HG03354 (cell line): ENCODE measurements around the gene LTA4H.
"Not testable (repeated sequence)": the region's sequence is repeated elsewhere in the genome, so short reads cannot be mapped to it uniquely, and the experiment has no call there.

Experiments used
- ATAC-seq: cut with Tn5 transposase; IDR thresholded peaks from one replicate; pipeline ENCODE4 v1.9.1; 2021; ENCODE audit warnings: mild to moderate bottlenecking; ENCODE audit not compliant: unreplicated experiment, poor library complexity, severe bottlenecking

The LTA4H gene

DNA sequence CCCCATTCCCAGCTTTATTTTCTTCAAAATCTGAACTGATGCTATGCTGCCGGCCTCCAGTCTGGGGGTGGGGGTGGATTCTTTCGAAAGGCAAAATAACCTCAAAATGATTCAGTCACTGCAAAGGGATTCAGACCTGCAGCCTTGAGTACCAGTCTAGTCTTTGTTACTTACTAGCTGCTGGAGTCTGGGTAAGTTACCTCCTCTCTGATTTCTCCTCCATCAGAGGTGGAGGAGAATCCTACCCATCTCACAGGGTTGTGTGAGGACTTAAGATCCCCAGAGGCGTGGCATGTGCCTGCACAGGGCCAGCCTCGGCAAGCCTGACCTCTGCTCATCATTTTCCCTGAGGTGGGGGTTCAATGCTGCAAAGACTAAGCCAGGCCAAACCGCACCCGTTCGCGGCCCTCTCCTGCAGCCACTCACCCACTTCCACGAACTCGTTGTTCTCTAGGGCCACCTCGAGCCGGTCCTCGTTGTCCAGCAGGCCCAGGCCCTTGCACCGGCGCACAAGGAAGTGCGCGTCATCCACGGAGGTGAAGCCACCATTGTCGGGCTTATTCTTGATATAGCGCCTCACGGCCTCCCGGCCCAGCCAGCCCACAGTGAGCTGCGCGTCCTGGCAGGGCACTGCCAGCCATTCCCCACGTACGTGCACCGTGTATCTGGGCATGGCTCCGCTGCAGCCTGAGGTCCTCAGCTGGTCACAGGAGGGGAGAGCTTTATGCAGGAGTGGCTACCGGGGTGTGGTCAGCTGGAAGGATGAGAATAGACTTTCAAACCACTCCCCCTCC, 40.0 kb downstream of the LTA4H start:
- ATAC-seq = no peak

DNA sequence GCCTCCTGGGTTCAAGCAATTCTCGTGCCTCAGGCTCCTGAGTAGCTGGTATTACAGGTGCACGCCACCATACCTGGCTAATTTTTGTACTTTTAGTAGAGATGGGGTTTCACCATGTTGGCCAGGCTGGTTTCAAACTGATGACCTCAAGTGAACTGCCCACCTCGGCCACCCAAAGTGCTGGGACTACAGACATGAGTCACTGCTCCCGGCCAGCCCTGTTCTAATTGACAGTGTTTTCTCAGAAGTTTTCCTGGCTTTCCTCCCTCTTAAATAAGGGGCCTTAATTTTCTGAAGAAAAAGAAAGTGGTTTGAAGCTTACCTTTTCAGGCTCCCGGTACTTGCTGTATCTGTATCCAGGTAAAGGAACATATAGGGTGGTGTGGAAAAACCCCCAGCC, 40.9 kb downstream of the LTA4H start:
- ATAC-seq = no peak

DNA sequence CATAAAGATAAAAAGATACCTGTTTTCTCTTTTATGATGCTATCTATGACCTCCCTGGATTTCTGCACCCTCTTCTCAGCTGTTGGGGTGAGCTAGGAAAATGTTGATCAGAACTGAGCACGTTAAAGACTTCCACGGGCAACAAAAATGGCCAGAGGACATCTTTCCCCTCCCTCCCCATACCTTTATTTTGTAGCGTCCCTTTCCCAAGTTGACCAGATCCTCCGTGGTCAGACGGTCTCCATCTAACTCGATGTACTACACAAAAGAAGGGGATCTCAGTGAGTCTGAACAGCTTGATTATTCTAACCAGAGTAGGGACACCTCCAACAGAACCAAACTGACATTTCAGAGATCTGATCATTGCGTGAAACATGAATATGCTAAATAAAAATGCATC, 41.5 kb downstream of the LTA4H start:
- ATAC-seq = no peak

DNA sequence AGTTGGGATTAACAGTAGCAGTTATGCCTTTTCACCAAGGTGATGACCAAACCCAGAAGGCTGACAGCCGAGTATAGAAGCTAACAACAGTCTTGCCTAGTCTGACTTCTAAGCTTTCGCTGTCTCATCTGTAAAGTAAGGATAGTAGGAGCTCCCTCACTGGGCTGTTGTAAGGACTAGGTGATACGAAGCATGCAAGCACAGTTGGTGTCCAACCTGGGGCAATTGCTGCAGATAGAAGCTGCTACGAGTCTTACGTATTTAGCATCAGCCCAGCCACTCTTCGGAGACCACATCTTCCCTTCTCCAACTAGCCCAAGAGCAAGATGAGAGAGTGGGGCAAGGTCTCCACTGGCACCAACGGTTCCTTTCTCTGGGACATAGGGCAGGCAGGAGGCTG, 45.3 kb downstream of the LTA4H start:
- no peak for ATAC-seq

DNA sequence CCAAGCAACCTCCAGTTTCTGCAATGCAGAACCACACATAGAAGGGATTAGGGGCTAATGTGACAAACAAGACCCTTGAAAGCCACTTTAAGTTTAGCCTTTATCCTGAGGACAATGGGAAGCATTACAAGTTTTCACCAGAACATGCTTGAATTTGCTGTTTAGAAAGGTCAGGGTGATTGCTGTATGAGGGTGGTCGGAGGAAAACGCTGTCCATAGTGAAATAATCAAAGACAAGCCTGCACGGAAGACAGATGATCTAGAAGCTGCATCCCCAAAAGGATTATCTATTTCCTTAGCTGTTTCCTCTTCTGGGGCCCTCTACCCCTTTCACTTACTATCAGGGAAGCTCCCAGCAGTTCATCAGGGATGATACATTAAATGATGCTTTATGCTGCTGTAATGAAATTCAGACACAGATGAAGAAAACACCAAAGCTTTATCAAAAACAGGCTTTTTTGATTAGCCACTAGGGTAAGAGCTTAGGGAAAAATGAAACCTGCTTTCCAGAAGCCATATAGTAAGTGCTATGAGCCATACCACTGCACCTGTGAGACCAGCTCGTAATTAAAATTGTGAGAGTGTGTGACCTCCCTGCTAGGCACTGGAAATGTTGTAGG, 45.8 kb downstream of the LTA4H start:
- no peak for ATAC-seq

DNA sequence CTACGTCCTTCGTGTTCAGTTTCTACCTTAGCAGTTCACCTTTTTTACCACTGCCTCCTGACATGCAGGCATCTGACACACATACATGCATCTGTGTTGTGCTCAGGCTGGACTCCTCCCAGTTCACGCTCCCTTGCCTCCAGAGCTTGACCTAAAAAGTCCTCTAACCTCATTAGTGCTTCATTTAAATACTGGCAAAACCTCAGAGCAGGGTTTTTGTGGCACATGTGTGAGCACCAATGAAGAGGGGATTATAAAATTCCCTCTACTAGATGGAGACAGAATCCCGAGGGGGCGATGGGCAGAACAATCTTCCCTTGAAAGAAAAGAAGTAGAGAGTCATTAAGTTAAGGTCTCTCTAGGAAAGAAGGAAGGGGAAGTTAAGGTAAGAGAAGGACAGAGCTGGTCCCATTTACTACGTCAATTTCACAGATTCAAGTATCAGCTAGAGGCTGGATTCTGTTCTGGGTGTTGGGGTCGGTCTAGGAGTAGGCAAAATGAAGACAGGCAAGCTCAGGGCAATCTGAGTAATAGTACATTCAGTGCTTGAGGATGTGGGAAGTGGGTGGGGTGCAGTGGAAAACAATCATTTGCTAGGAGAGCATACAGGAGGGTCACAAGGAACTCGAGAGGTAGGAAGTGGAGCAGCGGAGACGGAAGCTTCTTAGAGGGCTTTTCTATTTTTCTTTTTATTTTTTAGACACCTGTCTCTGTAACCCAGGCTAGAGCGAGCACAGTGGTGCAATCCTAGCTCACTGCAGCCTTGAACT, 46.7 kb downstream of the LTA4H start:
- ATAC-seq = no peak

DNA sequence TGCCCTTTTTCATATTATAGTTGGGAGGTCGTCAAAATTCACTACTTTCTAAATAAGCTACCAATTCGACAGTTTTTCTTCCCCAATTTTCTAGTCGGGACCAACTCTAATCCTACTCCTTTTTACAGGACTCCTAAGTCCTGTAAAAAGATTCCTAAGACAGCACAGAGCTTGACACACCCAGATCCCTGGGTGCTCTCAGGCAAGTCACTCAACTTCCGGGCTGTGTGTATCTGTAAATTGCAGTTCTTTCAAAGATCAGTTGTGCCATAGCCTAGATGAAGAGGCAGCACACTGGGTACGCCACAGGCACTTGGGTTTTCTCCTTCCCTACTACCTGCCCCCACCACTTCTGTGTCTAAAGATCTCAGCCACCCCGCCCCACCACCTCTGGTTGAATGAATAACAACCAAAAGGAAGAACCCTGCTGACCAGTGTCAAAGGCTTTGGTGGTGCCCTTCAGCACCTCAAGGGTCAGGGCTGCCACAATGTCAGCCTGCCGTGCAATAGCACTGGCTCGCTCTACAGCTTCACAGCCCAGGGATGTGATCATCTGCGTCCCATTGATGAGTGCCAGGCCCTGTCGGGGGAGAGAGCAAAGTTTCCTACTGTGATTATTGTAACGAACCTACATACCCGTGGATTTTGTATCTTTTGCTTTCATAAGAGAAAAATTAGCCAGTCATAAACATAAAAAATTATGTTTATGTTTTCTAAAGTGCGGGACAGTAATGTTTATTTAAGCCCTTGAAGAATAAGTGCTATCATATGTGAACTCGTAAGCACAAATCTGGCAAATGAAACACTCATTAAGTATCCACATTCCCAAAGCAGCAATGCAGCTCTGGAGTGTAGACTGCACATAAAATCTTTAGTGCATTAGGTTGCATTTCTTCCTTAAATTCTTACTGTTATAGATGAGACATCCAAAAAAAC, 48.5 kb downstream of the LTA4H start:
- no peak for ATAC-seq

DNA sequence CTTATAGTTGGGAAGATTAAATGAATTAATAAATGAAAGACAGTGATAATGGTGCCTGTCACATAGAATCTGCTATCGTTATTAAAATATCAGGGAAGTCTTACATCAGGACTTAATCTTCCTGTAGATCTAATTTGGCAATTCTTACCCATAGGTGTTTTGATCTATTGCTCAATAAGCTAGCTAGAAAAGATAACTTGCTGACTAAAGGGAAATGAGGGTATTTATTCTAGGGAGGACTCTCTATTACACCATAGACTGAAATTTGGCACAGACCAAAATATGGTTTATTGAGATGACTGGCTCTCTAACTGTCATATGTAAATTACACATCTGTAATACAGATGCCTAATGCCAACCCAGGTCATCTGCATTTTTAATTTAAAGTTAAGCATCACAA, 50.7 kb downstream of the LTA4H start:
- no peak for ATAC-seq

DNA sequence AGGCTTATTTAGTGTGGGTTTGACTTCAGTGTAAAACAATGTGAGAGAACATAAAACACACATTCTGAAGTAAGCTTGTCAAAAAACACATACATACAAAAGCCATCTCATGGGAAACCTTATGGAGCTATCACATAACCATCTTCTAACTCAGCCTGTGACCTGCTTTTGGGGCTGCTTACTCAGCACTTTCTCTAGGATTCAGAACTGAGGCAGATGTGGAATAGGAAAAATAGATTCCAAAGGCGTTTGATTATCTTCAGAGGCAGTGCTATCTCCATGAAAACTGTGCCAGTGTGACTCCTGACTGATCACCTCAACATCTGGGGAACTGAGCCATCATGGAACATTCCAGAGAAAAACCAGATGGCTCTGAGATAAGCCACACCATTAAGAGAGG, 52.8 kb downstream of the LTA4H start:
- no peak for ATAC-seq

DNA sequence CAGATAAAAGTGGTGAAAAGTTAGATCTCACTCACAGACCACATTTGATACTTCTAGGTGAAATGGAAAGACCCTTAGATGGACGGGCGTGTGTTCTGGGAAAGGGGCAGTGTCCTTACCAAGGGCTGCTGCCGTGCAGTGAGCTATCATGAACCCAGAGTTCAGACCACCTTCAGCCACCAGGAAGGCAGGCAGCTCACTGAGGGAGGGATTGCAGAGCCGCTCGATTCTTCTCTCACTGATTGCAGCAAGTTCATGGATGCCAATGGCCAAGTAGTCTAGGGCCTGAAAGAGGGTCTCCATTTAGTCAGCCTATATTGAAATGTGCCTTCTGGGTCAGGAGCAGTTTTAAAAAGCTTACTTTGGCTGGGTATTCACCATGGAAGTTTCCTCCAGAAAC, 55.0 kb downstream of the LTA4H start:
- no peak for ATAC-seq

DNA sequence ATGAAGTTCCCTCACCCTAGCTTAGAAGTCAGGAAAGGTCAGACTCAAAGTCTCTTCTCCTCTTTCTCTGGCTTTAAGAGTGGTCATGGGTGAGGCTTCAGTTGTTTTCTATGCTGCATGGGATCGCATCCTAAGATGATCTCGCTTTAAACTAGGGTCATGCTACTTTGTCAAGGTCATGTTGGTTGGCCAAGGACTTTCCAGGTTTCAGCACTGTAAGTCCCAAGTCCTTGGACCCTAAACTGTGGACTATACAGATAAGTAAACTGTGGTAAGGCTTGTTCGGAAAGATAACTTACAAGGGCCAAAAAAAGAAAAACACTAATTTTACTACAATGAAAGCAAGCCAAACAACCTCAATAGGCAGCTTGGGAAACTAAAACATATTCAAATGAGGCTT, 56.6 kb downstream of the LTA4H start:
- no peak for ATAC-seq

DNA sequence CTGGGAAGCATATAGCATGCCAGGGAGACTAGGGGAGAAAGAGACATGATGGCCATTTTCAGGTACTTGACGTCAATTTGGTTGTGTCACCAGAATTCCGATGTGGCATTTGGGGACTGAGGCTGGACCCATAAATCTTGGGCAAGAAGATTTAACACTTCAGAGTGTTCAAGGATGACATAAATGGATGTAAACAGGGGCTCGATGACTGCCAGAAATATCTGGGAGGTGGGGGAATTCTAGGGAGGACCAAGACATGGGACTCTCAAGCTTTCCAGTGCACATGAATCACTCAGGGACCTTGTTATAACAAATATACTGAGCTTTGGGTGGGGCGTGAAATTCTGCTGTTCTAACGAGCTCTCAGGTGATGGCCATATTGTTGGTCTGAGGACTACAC, 57.0 kb downstream of the LTA4H start:
- no peak for ATAC-seq

DNA sequence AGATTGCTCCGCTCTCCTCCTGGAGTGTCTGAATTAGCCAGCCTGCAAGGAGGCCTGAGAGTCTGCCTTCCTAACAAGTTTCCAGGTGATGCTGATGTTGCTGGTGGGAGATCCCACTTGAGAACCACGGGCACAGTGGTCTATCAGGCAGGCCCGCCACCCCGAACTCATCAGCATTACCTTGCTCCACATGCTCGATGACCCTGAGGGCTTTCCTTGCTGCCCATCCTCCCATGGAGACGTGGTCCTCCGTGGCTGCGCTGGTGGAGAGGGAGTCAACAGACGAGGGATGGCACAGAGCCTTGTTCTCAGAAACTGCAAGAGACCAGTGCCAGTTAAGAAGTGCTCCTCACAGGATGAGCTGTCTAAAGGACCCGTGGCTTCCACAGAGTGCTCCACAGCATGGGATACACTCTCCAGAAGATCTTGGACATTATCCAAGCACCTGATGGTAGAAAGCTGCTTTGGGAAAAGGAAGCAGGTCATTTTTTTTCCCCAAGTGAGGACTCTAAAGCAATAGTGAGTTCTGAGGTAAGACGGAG, 57.6 kb downstream of the LTA4H start:
- ATAC-seq = no peak

DNA sequence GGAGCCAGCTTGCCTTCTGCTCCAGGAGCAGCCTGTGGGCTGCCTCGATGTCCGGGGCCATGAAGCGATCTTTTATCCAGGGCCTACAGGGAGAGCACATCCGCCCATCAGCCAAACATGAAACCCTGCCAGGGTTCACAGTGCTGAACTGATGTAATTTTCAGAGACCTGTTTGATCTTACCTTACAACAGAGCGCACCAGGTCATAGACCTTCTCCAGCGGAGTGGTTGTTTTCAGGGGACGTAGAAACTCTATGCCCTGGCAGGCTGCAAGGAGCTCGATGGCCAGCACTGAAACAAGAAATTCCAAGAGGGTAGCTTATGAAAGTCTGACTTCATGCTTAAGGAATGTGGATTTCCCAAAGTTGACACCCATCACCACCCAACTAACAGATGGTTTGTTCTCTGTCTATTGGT, 59.0 kb downstream of the LTA4H start:
- no peak for ATAC-seq

DNA sequence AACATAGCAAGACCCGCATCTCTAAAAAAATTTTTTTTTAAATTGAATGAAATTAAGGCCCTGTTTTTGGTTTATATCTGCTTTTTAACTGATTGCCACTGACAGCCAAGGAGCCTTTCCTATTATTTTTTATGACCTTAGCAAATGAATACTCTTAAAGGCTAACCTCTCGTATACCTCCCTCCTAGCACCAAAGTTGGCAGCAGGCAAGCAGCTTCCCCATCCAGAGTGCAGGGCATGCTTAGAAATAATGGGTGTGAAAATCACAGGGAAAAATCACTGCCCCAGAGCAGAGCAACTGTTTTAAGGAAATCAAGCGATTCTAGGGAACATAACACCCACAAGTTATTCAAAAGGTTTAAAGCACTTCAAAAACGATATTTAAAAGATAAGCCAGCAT, 59.9 kb downstream of the LTA4H start:
- ATAC-seq = no peak

DNA sequence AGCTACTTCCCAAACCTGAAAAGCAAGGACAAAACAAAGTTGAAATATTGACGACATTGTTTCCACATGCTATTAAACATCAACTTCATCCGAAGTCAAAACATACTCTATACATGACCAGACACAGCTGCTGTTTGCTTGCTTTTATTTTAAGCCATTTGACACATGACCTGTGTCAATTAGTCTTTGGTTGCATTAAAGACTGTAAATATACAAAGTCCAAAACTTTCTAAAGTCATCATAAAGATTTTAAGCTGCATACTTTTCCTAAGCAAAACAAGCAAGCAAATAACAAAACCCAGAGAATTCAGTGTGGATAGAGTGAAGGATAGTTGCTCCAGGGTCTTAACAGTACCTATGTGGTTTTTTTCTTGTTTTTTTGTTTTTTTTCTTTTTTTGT, 61.0 kb downstream of the LTA4H start:
- ATAC-seq = no peak

DNA sequence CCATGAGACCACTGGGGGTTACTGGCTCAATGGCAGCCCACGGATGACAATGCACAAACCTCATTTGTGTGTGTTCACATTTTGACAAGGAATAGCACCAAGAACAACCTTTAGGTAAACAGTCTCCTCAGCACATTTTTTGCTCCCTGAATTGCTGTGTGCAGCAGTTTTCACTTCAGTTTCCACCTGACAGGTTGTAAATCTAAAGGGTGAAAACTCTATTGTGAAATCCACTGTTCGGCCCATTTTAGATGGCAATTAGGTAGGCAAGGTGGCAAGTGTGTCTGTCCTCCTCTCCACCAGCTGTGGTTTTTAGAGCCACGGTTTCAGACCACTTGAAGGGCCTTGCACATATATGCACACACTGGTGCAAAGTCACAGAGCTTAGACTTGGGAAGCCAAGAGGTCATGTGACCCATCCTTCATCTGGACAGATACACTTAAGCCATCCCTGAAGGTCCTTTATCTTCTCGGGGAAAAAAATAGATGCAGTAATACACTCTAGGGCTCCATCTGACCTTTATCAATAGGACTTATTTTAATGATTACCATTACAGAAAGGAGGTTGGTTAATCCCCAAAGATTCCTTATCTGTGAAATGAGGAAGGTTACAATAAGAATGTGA, 62.4 kb downstream of the LTA4H start:
- ATAC-seq = no peak

DNA sequence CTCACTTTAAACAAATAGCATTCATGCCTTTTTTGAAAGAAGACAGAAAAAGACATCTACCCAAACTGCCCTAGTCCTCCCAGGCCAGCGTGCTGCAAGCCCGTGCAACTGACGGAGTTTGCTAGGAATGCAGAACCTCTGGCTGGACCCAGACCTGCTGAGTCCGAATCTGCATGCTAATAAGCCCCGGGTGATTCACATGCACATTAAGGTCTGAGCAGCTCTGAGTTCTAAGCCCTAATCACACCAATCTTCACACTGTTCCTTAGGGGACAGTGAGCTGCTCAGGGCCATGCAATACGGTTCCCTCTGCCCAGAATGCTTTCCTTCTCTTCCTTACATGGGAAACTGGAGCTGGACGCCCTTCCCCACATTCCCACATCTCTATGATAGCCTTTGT, 64.5 kb downstream of the LTA4H start:
- no peak for ATAC-seq

DNA sequence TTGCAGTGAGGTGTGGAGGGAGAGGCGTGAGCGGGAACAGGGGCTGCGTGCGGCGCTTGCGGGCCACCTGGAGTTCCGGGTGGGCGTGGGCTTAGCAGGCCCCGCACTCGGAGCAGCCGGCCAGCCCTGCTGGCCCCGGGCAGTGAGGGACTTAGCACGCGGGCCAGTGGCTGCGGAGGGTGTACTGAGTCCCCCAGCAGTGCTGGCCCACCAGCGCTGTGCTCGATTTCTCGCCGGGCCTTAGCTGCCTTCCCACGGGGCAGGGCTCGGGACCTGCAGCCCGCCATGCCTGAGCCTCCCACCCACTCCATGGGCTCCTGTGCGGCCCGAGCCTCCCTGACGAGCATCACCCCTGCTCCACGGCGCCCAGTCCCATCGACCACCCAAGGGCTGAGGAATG, 66.3 kb downstream of the LTA4H start:
- not testable (repeated sequence) for ATAC-seq
